IPS-20b (cell line): ENCODE measurements around the gene C1orf159.
"Not testable (repeated sequence)": the region's sequence is repeated elsewhere in the genome, so short reads cannot be mapped to it uniquely, and the experiment has no call there.

Experiments used
- H3K27ac ChIP-seq: one replicate; pipeline ENCODE4 v1.5.1; 2013; ENCODE audit warnings: low read length
- H3K27me3 ChIP-seq: 2 replicates; pipeline ENCODE4 v1.6.1; 2013; ENCODE audit warnings: mild to moderate bottlenecking, low read length, inconsistent platforms; ENCODE audit not compliant: insufficient read depth
- H3K36me3 ChIP-seq: 2 replicates; pipeline ENCODE4 v1.6.1; 2013; ENCODE audit warnings: low read depth, mild to moderate bottlenecking, inconsistent platforms, low read length, moderate library complexity; ENCODE audit not compliant: insufficient read depth
- H3K4me1 ChIP-seq: 2 replicates; pipeline ENCODE4 v1.6.1; 2013; ENCODE audit warnings: mild to moderate bottlenecking, control low read depth, inconsistent platforms, low read length, moderate library complexity; ENCODE audit not compliant: insufficient read depth
- H3K4me3 ChIP-seq: 2 replicates; pipeline ENCODE4 v1.5.1; 2013; ENCODE audit warnings: mild to moderate bottlenecking, low read length, inconsistent platforms
- H3K9ac ChIP-seq: 2 replicates; pipeline ENCODE4 v1.6.1; 2013; ENCODE audit warnings: low read depth, mild to moderate bottlenecking, inconsistent platforms, low read length, moderate library complexity
- H3K9me3 ChIP-seq: 2 replicates; pipeline ENCODE4 v1.6.1; 2013; ENCODE audit warnings: mild to moderate bottlenecking, low read depth, low read length, inconsistent platforms; ENCODE audit not compliant: insufficient read depth

The C1orf159 gene

GRCh38 chr1:1157914-1158710 lies 42.2 kb upstream of the C1orf159 start:
- H3K9ac ChIP-seq = peak overlapping the region; percentile 78
- H3K4me3 ChIP-seq = peak overlapping the region; percentile 70; the same call in 1 of the 2 replicates
- no peaks in the 10 kb centered on the region; the same call in 1 of the 2 replicates for H3K9me3 ChIP-seq

GRCh38 chr1:1157426-1157913 lies 41.6 kb upstream of the C1orf159 start:
- H3K36me3 ChIP-seq = no peaks in the 10 kb centered on the region
- no peaks in the 10 kb centered on the region; the same call in 1 of the 2 replicates for H3K27me3 ChIP-seq
- H3K4me1 ChIP-seq = no peaks in the 10 kb centered on the region; the same call in 1 of the 2 replicates
- H3K9ac ChIP-seq = peak overlapping the region; percentile 78
- H3K4me3 ChIP-seq = peak overlapping the region; percentile 70
- peaks cover 5% of the 10 kb centered on the region for H3K9me3 ChIP-seq
- H3K27ac ChIP-seq = peak overlapping the region; percentile 94

More at GRCh38 chr1:1157914-1158710, 42.2 kb upstream of the C1orf159 start:
- Histone ChIP-seq H3K36me3 (no peaks in the 10 kb centered on the region), H3K27ac (peak overlapping the region; percentile 94), H3K27me3 (no peaks in the 10 kb centered on the region; the same call in 1 of the 2 replicates), H3K4me1 (no peaks in the 10 kb centered on the region; the same call in 1 of the 2 replicates)

- no peaks in the 10 kb centered on the region for H3K36me3 ChIP-seq
- no peaks in the 10 kb centered on the region; the same call in 1 of the 2 replicates for H3K4me1 ChIP-seq
- H3K27me3 ChIP-seq = no peaks in the 10 kb centered on the region; the same call in 1 of the 2 replicates
- H3K4me3 ChIP-seq = no peak overlapping the region
- no peak overlapping the region for H3K9ac ChIP-seq
- peaks cover 5% of the 10 kb centered on the region for H3K9me3 ChIP-seq
- H3K27ac ChIP-seq = no peak overlapping the region
Measured at GRCh38 chr1:1157033-1157365, 41.1 kb upstream of the C1orf159 start.

- no peaks in the 10 kb centered on the region; the same call in 1 of the 2 replicates for H3K27me3 ChIP-seq
- peaks cover 5% of the 10 kb centered on the region for H3K9me3 ChIP-seq
- H3K4me1 ChIP-seq = no peaks in the 10 kb centered on the region
- H3K36me3 ChIP-seq = no peaks in the 10 kb centered on the region
- H3K4me3 ChIP-seq = no peak overlapping the region
- no peak overlapping the region for H3K27ac ChIP-seq
- no peak overlapping the region for H3K9ac ChIP-seq
Measured at GRCh38 chr1:1156140-1157032, 40.5 kb upstream of the C1orf159 start.

GRCh38 chr1:1155258-1155657 lies 39.4 kb upstream of the C1orf159 start:
- H3K9ac ChIP-seq = no peak overlapping the region
- no peak overlapping the region for H3K4me3 ChIP-seq
- H3K27ac ChIP-seq = no peak overlapping the region
- H3K9me3 ChIP-seq = peaks cover 5% of the 10 kb centered on the region
- no peaks in the 10 kb centered on the region for H3K4me1 ChIP-seq
- no peaks in the 10 kb centered on the region for H3K36me3 ChIP-seq
- H3K27me3 ChIP-seq = no peaks in the 10 kb centered on the region; the same call in 1 of the 2 replicates

GRCh38 chr1:1153874-1154273 lies 38.0 kb upstream of the C1orf159 start:
- Histone ChIP-seq H3K9me3 (peaks cover 5% of the 10 kb centered on the region), H3K36me3 (no peaks in the 10 kb centered on the region), H3K27me3 (no peaks in the 10 kb centered on the region; the same call in 1 of the 2 replicates), H3K9ac (no peak overlapping the region), H3K4me1 (no peaks in the 10 kb centered on the region), H3K4me3 (no peak overlapping the region), H3K27ac (no peak overlapping the region)

- H3K4me1 ChIP-seq, H3K36me3 ChIP-seq, H3K27ac ChIP-seq, H3K4me3 ChIP-seq, H3K9ac ChIP-seq, H3K27me3 ChIP-seq, H3K9me3 ChIP-seq: not testable (repeated sequence)
Measured at GRCh38 chr1:1153215-1153614, 37.3 kb upstream of the C1orf159 start.

- H3K4me3 ChIP-seq = not testable (repeated sequence)
Measured at GRCh38 chr1:1152431-1152830, 36.5 kb upstream of the C1orf159 start.

GRCh38 chr1:1151306-1151705 lies 35.4 kb upstream of the C1orf159 start:
- Histone ChIP-seq H3K9ac (no peak overlapping the region), H3K27ac (no peak overlapping the region), H3K36me3 (no peaks in the 10 kb centered on the region), H3K4me3 (no peak overlapping the region), H3K4me1 (no peaks in the 10 kb centered on the region), H3K27me3 (no peaks in the 10 kb centered on the region), H3K9me3 (peaks cover 5% of the 10 kb centered on the region)

More at GRCh38 chr1:1152431-1152830, 36.5 kb upstream of the C1orf159 start:
- H3K9me3 ChIP-seq, H3K27ac ChIP-seq, H3K36me3 ChIP-seq, H3K27me3 ChIP-seq, H3K9ac ChIP-seq, H3K4me1 ChIP-seq: not testable (repeated sequence)

- peaks cover 5% of the 10 kb centered on the region for H3K9me3 ChIP-seq
- no peak overlapping the region for H3K4me3 ChIP-seq
- no peaks in the 10 kb centered on the region for H3K36me3 ChIP-seq
- no peaks in the 10 kb centered on the region for H3K4me1 ChIP-seq
- no peak overlapping the region for H3K27ac ChIP-seq
- no peaks in the 10 kb centered on the region for H3K27me3 ChIP-seq
- H3K9ac ChIP-seq = no peak overlapping the region
Measured at GRCh38 chr1:1150100-1150499, 34.2 kb upstream of the C1orf159 start.

- H3K4me3 ChIP-seq = no peak overlapping the region
- H3K9ac ChIP-seq = no peak overlapping the region
- peaks cover 5% of the 10 kb centered on the region for H3K9me3 ChIP-seq
- H3K36me3 ChIP-seq = no peaks in the 10 kb centered on the region
- H3K27me3 ChIP-seq = no peaks in the 10 kb centered on the region
- H3K27ac ChIP-seq = no peak overlapping the region
- no peaks in the 10 kb centered on the region for H3K4me1 ChIP-seq
Measured at GRCh38 chr1:1149416-1149815, 33.5 kb upstream of the C1orf159 start.
